Smooth muscle cell (in vitro differentiated cells): ENCODE data around the gene CPNE1. TPM values are rescaled to one million over a fixed set of nuclear protein-coding genes. Genes with fewer than 3 reads are reported as not detected.

Experiments
- polyA plus RNA-seq: library from polyadenylated mRNA; unstranded; fragments of >200 nt; fragmentation: Nextera tagmentation; extraction: Ambion mirVana; gene quantifications from 2 replicates; pipeline ENCODE4 v1.2.1, GENCODE V29; 2016
- small RNA-seq: library from RNA; depleted of rRNA; stranded (forward); fragments of <200 nt; gene quantifications from one replicate; pipeline ENCODE3, GENCODE V24; 2014
- total RNA-seq: library from RNA; depleted of rRNA; stranded (reverse); fragments of >200 nt; gene quantifications from 2 replicates; pipeline ENCODE4 v1.2.3, GENCODE V29; 2014

The CPNE1 gene
- total and polyA plus RNA-seq, 2 experiments from 2014 or later: 140 to 156 TPM

Small RNA genes within 50 kb of the gene (small RNA-seq; reads per million reads assigned to genes)
- gene RNU6-759P (not detected), gene RPL37P1 (not detected)

Other genes with a start within 250 kb of the CPNE1 start
- gene GDF5, start 226.7 kb downstream of the CPNE1 start, total RNA-seq: 0.81 and 2.0 TPM in 2 replicates
- gene GDF5, start 226.7 kb downstream of the CPNE1 start, polyA plus RNA-seq: 1.7 and 4.0 TPM in 2 replicates
- 16.0 and 21.9 TPM in 2 replicates for gene CEP250, start 209.3 kb downstream of the CPNE1 start, total RNA-seq
- gene CEP250, start 209.3 kb downstream of the CPNE1 start, polyA plus RNA-seq: 22.1 and 36.7 TPM in 2 replicates
- gene C20orf173, start 135.2 kb downstream of the CPNE1 start, total RNA-seq: not detected in 2 replicates
- not detected in 2 replicates for gene C20orf173, start 135.2 kb downstream of the CPNE1 start, polyA plus RNA-seq
- 188 and 245 TPM in 2 replicates for gene ERGIC3, start 122.8 kb downstream of the CPNE1 start, total RNA-seq
- 252 and 270 TPM in 2 replicates for gene ERGIC3, start 122.8 kb downstream of the CPNE1 start, polyA plus RNA-seq
- 9.3 and 10.4 TPM in 2 replicates for gene SPAG4, start 49.1 kb downstream of the CPNE1 start, total RNA-seq
- 27.6 and 35.4 TPM in 2 replicates for gene SPAG4, start 49.1 kb downstream of the CPNE1 start, polyA plus RNA-seq
- gene RBM12, start within 50 bp of the CPNE1 start, total RNA-seq: 34.0 and 44.2 TPM in 2 replicates
- 11.5 and 14.5 TPM in 2 replicates for gene RBM12, start within 50 bp of the CPNE1 start, polyA plus RNA-seq
- gene NFS1, start 34.5 kb upstream of the CPNE1 start, total RNA-seq: 25.3 and 40.1 TPM in 2 replicates
- gene NFS1, start 34.5 kb upstream of the CPNE1 start, polyA plus RNA-seq: 35.1 and 40.3 TPM in 2 replicates
- gene ROMO1, start 34.5 kb upstream of the CPNE1 start, total RNA-seq: 252 and 523 TPM in 2 replicates
- gene ROMO1, start 34.5 kb upstream of the CPNE1 start, polyA plus RNA-seq: 694 and 771 TPM in 2 replicates
- 408 and 449 TPM in 2 replicates for gene RBM39, start 77.4 kb upstream of the CPNE1 start, total RNA-seq
- gene RBM39, start 77.4 kb upstream of the CPNE1 start, polyA plus RNA-seq: 139 and 196 TPM in 2 replicates
- gene PHF20, start 107.1 kb upstream of the CPNE1 start, total RNA-seq: 24.5 and 27.4 TPM in 2 replicates
- gene PHF20, start 107.1 kb upstream of the CPNE1 start, polyA plus RNA-seq: 23.3 and 23.7 TPM in 2 replicates